Esophagus squamous epithelium (tissue), 4 donors: ENCODE measurements around the gene HERC3.

Source experiments
- POLR2A ChIP-seq, 4 donors: fragments of 450-650 bp; IDR thresholded peaks; one replicate each; pipeline ENCODE4 v1.6.1; 2017; ENCODE audit warnings: antibody characterized with exemption in 4 of 4, mild to moderate bottlenecking in 4 of 4, moderate library complexity in 3 of 4
- TF ChIP-seq, protein P1 (sequence below), 6 experiments: fragments of 450-650 bp in 4 of 6; fragments of 200-600 bp in 2 of 6; sonication (generic) in 2 of 6; IDR thresholded peaks; one replicate each; pipeline ENCODE4 v1.5.1; 2016 to 2019; ENCODE audit warnings: antibody characterized with exemption in 6 of 6, mild to moderate bottlenecking in 4 of 6, moderate library complexity in 4 of 6

DNA sequence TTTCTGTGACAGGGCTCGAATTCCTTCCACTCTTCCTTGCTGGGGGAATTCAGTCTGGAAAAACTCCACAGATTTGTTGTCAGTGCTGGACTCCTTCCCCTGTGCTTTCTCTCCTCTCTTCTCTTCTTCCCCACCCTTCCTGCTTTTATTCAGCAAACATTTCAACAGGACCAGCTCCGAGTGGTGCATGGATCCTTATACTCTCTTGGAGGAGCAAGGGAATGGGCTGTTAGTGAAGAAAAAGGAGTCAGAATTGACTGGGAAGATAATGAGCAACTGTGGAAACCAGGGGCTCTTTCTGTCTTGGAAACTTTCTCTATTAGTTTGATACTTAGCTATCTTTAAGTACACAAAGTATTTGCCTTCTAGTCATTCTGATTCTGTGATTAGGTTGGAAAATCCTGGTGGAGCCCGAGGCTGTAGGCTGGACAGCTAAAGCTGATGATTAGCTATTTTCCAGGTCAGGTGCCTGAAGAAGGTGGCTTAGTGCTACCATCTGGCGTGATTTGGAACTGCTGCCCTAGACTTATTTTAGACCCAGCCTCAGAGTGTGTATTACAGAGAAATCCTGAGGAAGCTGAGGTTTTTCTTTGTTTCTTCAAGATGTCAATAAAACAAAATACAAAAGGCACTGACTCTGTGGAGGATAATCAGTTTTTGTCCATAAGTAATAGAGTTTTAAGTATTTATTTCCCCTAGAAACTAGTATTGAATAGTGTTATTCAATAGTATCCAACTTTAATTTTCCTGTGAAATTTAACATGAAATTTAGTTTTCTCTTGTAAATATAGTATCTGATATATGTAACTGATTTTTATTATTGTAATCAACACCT, 67.0 kb downstream of the HERC3 start:
- TF ChIP-seq, protein P1, sequence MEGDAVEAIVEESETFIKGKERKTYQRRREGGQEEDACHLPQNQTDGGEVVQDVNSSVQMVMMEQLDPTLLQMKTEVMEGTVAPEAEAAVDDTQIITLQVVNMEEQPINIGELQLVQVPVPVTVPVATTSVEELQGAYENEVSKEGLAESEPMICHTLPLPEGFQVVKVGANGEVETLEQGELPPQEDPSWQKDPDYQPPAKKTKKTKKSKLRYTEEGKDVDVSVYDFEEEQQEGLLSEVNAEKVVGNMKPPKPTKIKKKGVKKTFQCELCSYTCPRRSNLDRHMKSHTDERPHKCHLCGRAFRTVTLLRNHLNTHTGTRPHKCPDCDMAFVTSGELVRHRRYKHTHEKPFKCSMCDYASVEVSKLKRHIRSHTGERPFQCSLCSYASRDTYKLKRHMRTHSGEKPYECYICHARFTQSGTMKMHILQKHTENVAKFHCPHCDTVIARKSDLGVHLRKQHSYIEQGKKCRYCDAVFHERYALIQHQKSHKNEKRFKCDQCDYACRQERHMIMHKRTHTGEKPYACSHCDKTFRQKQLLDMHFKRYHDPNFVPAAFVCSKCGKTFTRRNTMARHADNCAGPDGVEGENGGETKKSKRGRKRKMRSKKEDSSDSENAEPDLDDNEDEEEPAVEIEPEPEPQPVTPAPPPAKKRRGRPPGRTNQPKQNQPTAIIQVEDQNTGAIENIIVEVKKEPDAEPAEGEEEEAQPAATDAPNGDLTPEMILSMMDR (IDR thresholded peaks at IDR 0.05): peak; percentile 69 to 91 (median 80)
- TF ChIP-seq POLR2A (IDR thresholded peaks at IDR 0.05): no peak
